GM12874 (cell line): ENCODE results near the gene APP.

Experiments used
- CTCF ChIP-seq: IDR thresholded peaks from 2 replicates; pipeline ENCODE4 v1.5.1; 2011; ENCODE audit warnings: low read depth, mild to moderate bottlenecking, control low read depth, low read length, moderate library complexity; ENCODE audit not compliant: insufficient read depth

Gene APP

DNA sequence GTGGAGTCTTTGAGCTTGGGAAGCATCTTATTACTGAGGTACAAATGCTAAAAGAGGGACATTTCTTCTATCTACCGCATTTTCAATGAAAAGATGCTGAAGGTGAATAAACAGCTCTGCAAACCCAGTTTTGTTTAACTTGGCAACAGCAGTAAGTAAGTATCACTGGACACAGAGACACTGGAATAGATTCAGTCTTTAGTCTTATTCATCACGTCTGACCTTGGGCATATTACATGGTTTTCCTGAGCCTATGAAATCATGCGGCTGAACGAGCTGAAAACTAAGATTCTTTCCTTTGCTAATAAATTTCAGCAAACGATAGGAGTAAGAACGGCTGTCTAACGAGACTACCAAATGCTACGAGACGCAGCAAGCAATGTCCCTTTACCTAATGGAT is 228.4 kb downstream of the APP start:
- no peak for TF ChIP-seq CTCF

DNA sequence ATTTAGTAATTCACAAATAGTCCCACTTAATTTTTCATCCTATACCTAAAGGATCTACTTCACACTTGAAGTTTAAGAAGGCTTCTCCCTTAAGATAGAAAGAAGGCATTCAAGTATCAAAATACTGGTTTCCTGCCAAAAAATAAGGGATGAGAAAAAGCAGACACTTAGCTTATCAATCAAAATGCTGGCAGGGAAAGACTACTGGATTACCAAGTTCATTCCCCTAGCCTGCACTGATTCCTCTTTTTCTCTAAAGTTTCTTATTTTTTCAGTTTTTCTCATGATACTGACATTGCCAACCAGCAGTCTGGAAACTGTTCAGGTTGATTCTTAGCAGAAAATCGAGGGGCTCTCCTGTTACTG is 231.2 kb downstream of the APP start:
- TF ChIP-seq CTCF: no peak

GRCh38 chr21:25938658-25939395 is 231.7 kb downstream of the APP start:
- no peak for TF ChIP-seq CTCF

DNA sequence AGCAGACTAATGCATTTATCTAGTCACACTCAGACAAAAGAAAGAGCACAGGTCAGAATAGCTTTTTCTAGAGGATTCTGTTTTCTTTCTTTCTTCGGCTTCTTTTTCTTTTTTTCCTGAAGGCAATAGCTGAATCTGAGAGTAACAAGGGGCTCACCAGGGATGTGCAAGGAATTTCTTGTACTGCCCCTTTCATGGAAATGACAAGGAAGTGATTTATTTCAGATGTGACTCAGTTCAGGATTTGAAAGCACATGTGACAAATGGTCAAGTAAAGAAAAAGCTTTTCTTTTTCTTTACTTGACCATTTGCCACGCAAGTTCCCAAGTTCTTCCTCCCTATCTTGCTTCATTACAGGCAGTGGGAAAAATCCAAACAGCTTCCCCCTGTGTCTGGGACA is 233.8 kb downstream of the APP start:
- no peak for TF ChIP-seq CTCF

DNA sequence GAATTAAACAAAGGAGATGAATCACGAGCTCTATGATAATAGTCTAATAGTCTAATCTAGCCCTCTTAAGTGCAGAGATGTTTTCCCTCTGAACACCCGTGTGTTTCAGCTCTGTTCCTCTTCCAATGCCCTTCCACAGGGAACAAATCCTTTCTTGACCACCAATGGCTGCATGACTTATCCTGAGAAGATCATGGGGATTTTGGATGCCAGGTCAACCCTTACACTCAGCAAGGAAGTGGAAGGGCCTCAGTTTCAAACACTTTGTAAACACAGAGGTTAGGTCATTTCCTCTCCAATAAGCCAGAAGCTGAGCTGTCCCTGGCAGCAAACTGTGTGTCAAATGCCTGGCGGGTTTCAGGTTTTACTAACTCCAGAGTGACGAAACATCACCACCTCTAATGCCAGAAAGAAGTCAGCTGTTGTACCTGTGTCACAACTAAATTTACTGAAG is 235.8 kb downstream of the APP start:
- no peak for TF ChIP-seq CTCF

- TF ChIP-seq CTCF: no peak
Observed at GRCh38 chr21:25934130-25934529, 236.4 kb downstream of the APP start.

DNA sequence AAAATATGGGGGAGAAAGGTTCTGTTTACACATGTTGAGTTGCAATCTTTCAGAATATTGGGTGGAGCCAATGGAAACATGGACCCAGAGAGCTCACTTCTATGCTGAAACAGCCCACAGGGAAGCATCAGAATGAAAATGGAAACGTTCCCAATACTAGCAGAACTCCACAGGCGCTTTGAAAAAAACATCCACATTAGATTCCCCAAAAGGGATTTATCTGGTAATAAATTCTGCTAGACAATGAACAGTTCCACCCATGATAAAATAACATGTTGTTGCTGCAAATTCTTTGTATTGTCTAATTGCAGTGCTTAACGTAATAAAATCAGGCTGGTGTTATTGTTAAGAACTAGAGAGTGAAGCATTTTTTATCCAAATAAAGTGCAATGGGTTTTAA is 238.8 kb downstream of the APP start:
- no peak for TF ChIP-seq CTCF
